Activated naive CD4-positive, alpha-beta T cell treated with anti-CD3 and anti-CD28 coated beads, Interleukin-2, amount 10 ng/mL, durations not matched to agents 7 days and 5 days (primary cell): ENCODE results near the gene ZBED4.
A peak's percentile ranks its signal among the peaks of the same experiment; 100 is the strongest.
"Not testable (repeated sequence)": the region's sequence is repeated elsewhere in the genome, so short reads cannot be mapped to it uniquely, and the experiment has no call there.

Source experiments
- CTCF ChIA-PET: fragments of 350-600 bp; sonication (Branson Sonifier 250); formaldehyde crosslinking; loops from one replicate; lab custom pipeline; 2021; ENCODE audit warnings: antibody characterized with exemption; lab: Charles Lee
- DNase-seq: peaks from one replicate; pipeline ENCODE4 v3.0.0-alpha.2; 2020
- H3K27ac Mint-ChIP-seq: one replicate; pipeline ENCODE4 v1.8.0; 2021; ENCODE audit warnings: mild to moderate bottlenecking, moderate library complexity, mixed read lengths
- H3K27me3 Mint-ChIP-seq: one replicate; pipeline ENCODE4 v1.8.0; 2021; ENCODE audit warnings: mild to moderate bottlenecking, mixed read lengths
- H3K36me3 Mint-ChIP-seq: one replicate; pipeline ENCODE4 v1.8.0; 2021; ENCODE audit warnings: mixed read lengths
- H3K4me1 Mint-ChIP-seq: one replicate; pipeline ENCODE4 v1.8.0; 2021; ENCODE audit warnings: mixed read lengths
- H3K4me3 Mint-ChIP-seq: one replicate; pipeline ENCODE4 v1.8.0; 2021; ENCODE audit warnings: mild to moderate bottlenecking, moderate library complexity, mixed read lengths
- H3K9me3 Mint-ChIP-seq: one replicate; pipeline ENCODE4 v1.8.0; 2021; ENCODE audit warnings: mixed read lengths

ZBED4 gene

GRCh38 chr22:49838771-49839717, 14.6 kb upstream of the ZBED4 start:
- DNase-seq, result peak; percentile 92
- H3K4me1 Mint-ChIP-seq, result peaks cover 35% of the 10 kb centered on the region
- peaks cover 39% of the 10 kb centered on the region for H3K27me3 Mint-ChIP-seq
- H3K36me3 Mint-ChIP-seq, result peaks cover 2% of the 10 kb centered on the region
- CTCF ChIA-PET, result no interaction called here
- H3K9me3 Mint-ChIP-seq, result no peaks in the 10 kb centered on the region
- H3K4me3 Mint-ChIP-seq, result peak overlapping the region; percentile 68
- H3K27ac Mint-ChIP-seq, result peak overlapping the region; percentile 87

- CTCF ChIA-PET, result no interaction called here
- Mint-ChIP-seq H3K36me3 (no peaks in the 10 kb centered on the region), H3K4me3 (no peak overlapping the region), H3K4me1 (peaks cover 9% of the 10 kb centered on the region), H3K9me3 (no peaks in the 10 kb centered on the region), H3K27ac (no peak overlapping the region), H3K27me3 (peaks cover 81% of the 10 kb centered on the region)
- DNase-seq, result no peak
Observed at GRCh38 chr22:49845241-49845640, 8.4 kb upstream of the ZBED4 start.

GRCh38 chr22:49845666-49846459, 7.8 kb upstream of the ZBED4 start:
- H3K4me1 Mint-ChIP-seq, result peaks cover 13% of the 10 kb centered on the region
- DNase-seq, result no peak
- H3K9me3 Mint-ChIP-seq, result no peaks in the 10 kb centered on the region
- peaks cover 88% of the 10 kb centered on the region for H3K27me3 Mint-ChIP-seq
- H3K27ac Mint-ChIP-seq, result no peak overlapping the region
- CTCF ChIA-PET, result no interaction called here
- no peaks in the 10 kb centered on the region for H3K36me3 Mint-ChIP-seq
- H3K4me3 Mint-ChIP-seq, result no peak overlapping the region

- H3K36me3 Mint-ChIP-seq, result peaks cover 1% of the 10 kb centered on the region
- no peak for DNase-seq
- H3K9me3 Mint-ChIP-seq, result no peaks in the 10 kb centered on the region
- peaks cover 29% of the 10 kb centered on the region for H3K4me1 Mint-ChIP-seq
- H3K4me3 Mint-ChIP-seq, result peak overlapping the region; percentile 55
- CTCF ChIA-PET, result no interaction called here
- no peak overlapping the region for H3K27ac Mint-ChIP-seq
- peaks cover 79% of the 10 kb centered on the region for H3K27me3 Mint-ChIP-seq
Observed at GRCh38 chr22:49847751-49848689, 5.6 kb upstream of the ZBED4 start.

GRCh38 chr22:49848690-49849160, 4.9 kb upstream of the ZBED4 start:
- Mint-ChIP-seq H3K4me3 (peak overlapping the region; percentile 45), H3K9me3 (no peaks in the 10 kb centered on the region), H3K36me3 (peaks cover 1% of the 10 kb centered on the region), H3K4me1 (peaks cover 29% of the 10 kb centered on the region), H3K27me3 (peaks cover 74% of the 10 kb centered on the region), H3K27ac (no peak overlapping the region)
- peak; percentile 35 for DNase-seq
- CTCF ChIA-PET, result no interaction called here

GRCh38 chr22:49849161-49850020, 4.3 kb upstream of the ZBED4 start:
- Mint-ChIP-seq H3K9me3 (no peaks in the 10 kb centered on the region), H3K4me1 (peaks cover 29% of the 10 kb centered on the region), H3K27ac (no peak overlapping the region), H3K4me3 (peak overlapping the region; percentile 66), H3K27me3 (peaks cover 70% of the 10 kb centered on the region), H3K36me3 (peaks cover 3% of the 10 kb centered on the region)
- peak; percentile 64 for DNase-seq
- CTCF ChIA-PET, result no interaction called here

GRCh38 chr22:49850021-49850911, 3.4 kb upstream of the ZBED4 start:
- H3K36me3 Mint-ChIP-seq, result peaks cover 7% of the 10 kb centered on the region
- H3K27ac Mint-ChIP-seq, result no peak overlapping the region
- CTCF ChIA-PET, result no interaction called here
- no peaks in the 10 kb centered on the region for H3K9me3 Mint-ChIP-seq
- H3K27me3 Mint-ChIP-seq, result peaks cover 61% of the 10 kb centered on the region
- no peak for DNase-seq
- H3K4me3 Mint-ChIP-seq, result peak overlapping the region; percentile 66
- peaks cover 38% of the 10 kb centered on the region for H3K4me1 Mint-ChIP-seq

GRCh38 chr22:49850959-49851802, 2.5 kb upstream of the ZBED4 start:
- peaks cover 7% of the 10 kb centered on the region for H3K36me3 Mint-ChIP-seq
- H3K9me3 Mint-ChIP-seq, result no peaks in the 10 kb centered on the region
- H3K4me3 Mint-ChIP-seq, result peak overlapping the region; percentile 66
- H3K27me3 Mint-ChIP-seq, result peaks cover 52% of the 10 kb centered on the region
- DNase-seq, result no peak
- H3K4me1 Mint-ChIP-seq, result peaks cover 47% of the 10 kb centered on the region
- CTCF ChIA-PET, result no interaction called here
- H3K27ac Mint-ChIP-seq, result peak overlapping the region; percentile 68

- H3K36me3 Mint-ChIP-seq, H3K9me3 Mint-ChIP-seq, CTCF ChIA-PET, DNase-seq: not testable (repeated sequence)
- Mint-ChIP-seq H3K4me3 (peak overlapping the region; percentile 66), H3K27me3 (peaks cover 39% of the 10 kb centered on the region), H3K27ac (peak overlapping the region; percentile 81), H3K4me1 (peaks cover 52% of the 10 kb centered on the region)
Observed at GRCh38 chr22:49852568-49852897, 1.1 kb upstream of the ZBED4 start.

- CTCF ChIA-PET, result interaction anchor here (2.2 kb wide), 1 partner anchor 87 kb away, joined by 8 read pairs; no protein-coding TSS in a partner anchor
- H3K27me3 Mint-ChIP-seq, result peaks cover 24% of the 10 kb centered on the region
- peak; percentile 47 for DNase-seq
Observed at GRCh38 chr22:49853981-49854831, 562 bp downstream of the ZBED4 start.

More at GRCh38 chr22:49853981-49854831, 562 bp downstream of the ZBED4 start:
- H3K36me3 Mint-ChIP-seq, result peaks cover 13% of the 10 kb centered on the region
- H3K9me3 Mint-ChIP-seq, result no peaks in the 10 kb centered on the region
- peaks cover 60% of the 10 kb centered on the region for H3K4me1 Mint-ChIP-seq
- H3K4me3 Mint-ChIP-seq, result peak overlapping the region; percentile 97
- peak overlapping the region; percentile 96 for H3K27ac Mint-ChIP-seq
